Epithelial cell of esophagus (primary cell): ENCODE data around the gene IER3.

Experiments
- DNase-seq: peaks from one replicate; pipeline ENCODE4 v3.0.0; 2010; ENCODE audit warnings: low read depth
- H3K4me3 ChIP-seq: 2 replicates; pipeline ENCODE4 v1.5.1; 2011; ENCODE audit warnings: mild to moderate bottlenecking, low read length, control low read depth
- CTCF ChIP-seq: IDR thresholded peaks from 2 replicates; pipeline ENCODE4 v1.5.1; 2011; ENCODE audit warnings: low read depth, mild to moderate bottlenecking, low read length, control low read depth, inconsistent platforms; ENCODE audit not compliant: insufficient read depth; ENCODE audit errors: missing control alignments

IER3 gene, protein sequence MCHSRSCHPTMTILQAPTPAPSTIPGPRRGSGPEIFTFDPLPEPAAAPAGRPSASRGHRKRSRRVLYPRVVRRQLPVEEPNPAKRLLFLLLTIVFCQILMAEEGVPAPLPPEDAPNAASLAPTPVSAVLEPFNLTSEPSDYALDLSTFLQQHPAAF

GRCh38 chr6:30744054-30744805, at the start of gene IER3:
TSS of gene IER3 (minus strand) at chr6:30744547. CDS start at chr6:30744518, 29 bp downstream.
- TF ChIP-seq CTCF = peak; percentile 55
- peak within 1 kb of the TSS; percentile 97 for H3K4me3 ChIP-seq
- DNase-seq = peak; percentile 98

GRCh38 chr6:30793521-30794194, 49.3 kb upstream of the IER3 start:
- no peak overlapping the region for H3K4me3 ChIP-seq
- no peak for DNase-seq
- TF ChIP-seq CTCF = no peak

DNA sequence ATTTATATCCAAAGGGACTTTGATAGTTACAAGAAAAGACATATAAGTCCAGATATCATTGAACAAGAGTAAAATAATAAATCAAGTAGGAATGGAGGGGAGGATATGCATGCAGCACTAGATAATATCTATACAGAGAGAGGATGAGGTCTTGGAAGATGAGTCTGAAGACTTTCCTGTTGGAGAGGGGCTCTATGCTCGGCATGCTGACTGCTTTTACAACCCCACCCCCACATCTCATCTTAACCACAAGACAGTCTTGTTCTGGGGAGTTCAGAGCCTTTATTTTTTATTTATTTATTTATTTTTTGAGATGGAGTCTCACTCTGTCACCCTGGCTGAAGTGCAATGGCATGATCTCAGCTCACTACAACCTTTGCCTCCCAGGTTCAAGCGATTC, 48.4 kb upstream of the IER3 start:
- no peak overlapping the region for H3K4me3 ChIP-seq
- no peak for TF ChIP-seq CTCF
- no peak for DNase-seq

DNA sequence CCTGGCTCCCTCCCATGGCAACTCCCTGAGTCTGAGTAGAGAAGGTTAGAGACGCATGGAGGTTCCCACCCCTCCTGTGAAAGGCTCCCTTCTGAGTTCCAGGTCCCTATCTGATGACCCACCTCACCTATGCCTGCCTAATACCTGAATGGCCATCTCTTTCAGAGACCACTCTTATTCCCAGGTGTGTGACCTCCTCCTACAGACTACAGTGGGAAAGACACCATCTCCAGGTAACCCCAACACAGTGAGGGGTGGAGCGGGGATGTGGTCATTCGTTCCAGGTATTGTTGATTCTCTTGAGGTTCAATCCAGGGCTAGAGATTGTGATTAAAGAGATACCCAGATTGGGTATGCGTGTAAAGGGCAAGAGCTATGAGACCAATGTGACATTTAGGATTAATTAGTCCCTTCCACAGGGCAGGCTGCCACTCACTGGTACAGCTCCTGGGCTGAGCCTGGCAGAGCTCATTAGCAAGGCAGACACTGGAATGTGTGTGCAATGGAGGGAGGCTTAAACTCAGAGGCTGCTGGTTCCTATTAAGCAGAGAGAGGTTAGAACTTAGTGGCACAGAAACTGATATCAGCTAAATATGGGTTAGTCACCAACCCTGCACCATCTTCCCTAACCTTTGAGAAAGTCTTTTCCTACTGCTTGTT, 46.5 kb upstream of the IER3 start:
- no peak for DNase-seq
- no peak overlapping the region for H3K4me3 ChIP-seq
- TF ChIP-seq CTCF = no peak

DNA sequence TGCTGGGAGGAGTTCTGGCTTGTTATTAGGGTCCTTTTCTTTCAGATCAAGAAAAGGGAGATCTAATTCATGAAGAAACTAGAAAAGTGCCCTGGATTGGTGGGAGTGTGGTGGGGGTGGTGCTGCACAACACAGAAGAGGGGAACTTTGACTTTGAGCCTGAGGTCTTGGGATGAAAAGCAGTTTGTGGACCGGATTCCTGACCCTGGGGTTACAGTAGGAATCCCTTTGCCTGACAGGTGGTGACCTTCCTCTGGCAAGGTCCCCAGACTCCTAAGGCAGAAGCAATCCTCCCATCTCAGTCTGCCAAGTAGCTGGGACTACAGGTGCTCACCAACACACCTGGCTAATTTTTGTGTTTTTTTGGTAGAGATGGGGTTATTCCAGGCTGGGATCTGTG, 45.3 kb upstream of the IER3 start:
- no peak for TF ChIP-seq CTCF
- no peak overlapping the region for H3K4me3 ChIP-seq
- DNase-seq = no peak

DNA sequence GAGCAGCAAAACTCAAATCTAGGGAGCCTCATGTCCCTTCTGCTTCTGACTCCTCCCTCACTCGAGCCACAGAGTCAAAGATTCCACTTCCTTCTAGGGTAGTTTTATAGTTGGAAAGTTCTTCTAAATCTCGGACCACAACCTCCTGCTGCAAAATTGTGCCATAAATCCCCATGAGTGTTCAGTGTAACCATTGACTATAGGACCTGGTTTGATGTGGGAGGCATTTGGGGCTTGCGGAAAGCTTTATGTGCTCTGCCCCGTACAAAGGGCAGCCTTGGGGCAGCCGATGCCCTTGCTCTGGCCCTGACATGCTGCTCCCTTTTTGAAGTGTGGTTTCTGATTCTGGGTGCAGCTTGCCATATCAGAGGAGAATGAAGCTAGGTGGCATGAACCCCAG, 43.6 kb upstream of the IER3 start:
- no peak for TF ChIP-seq CTCF
- DNase-seq = no peak
- no peak overlapping the region for H3K4me3 ChIP-seq
